Activated CD4-positive, alpha-beta T cell treated with anti-CD3 and anti-CD28 coated beads, Interleukin-2, amount 10 ng/mL, durations not matched to agents 24 days and 14 days (primary cell): ENCODE data around the gene HOXC10. TPM values are rescaled to one million over a fixed set of nuclear protein-coding genes. Genes with fewer than 3 reads are reported as not detected.

Experiments
- DNase-seq: peaks from one replicate; pipeline ENCODE4 v3.0.0; 2022
- H3K27ac Mint-ChIP-seq: one replicate; pipeline ENCODE4 v1.8.0; 2022; ENCODE audit warnings: mild to moderate bottlenecking, mixed read lengths
- H3K27me3 Mint-ChIP-seq: one replicate; pipeline ENCODE4 v1.8.0; 2022; ENCODE audit warnings: mixed read lengths
- H3K36me3 Mint-ChIP-seq: one replicate; pipeline ENCODE4 v1.8.0; 2022; ENCODE audit warnings: low read depth, mild to moderate bottlenecking, mixed read lengths
- H3K4me1 Mint-ChIP-seq: one replicate; pipeline ENCODE4 v1.8.0; 2021; ENCODE audit warnings: mixed read lengths
- H3K4me3 Mint-ChIP-seq: one replicate; pipeline ENCODE4 v1.8.0; 2022; ENCODE audit warnings: mild to moderate bottlenecking, moderate library complexity, mixed read lengths
- H3K9me3 Mint-ChIP-seq: one replicate; pipeline ENCODE4 v1.8.0; 2021; ENCODE audit warnings: mixed read lengths
- intact Hi-C: fragments of 100-400 bp; cut with micrococcal nuclease; formaldehyde crosslinking; loops from one replicate; pipeline ENCODE4 v1.15.1; 2023
- total RNA-seq: library from RNA; stranded (reverse); gene quantifications from 2 replicates; pipeline ENCODE4 v1.2.3, GENCODE V29; 2022

Gene HOXC10
- total RNA-seq, 1 donor from 2014 or later = not detected

DNA sequence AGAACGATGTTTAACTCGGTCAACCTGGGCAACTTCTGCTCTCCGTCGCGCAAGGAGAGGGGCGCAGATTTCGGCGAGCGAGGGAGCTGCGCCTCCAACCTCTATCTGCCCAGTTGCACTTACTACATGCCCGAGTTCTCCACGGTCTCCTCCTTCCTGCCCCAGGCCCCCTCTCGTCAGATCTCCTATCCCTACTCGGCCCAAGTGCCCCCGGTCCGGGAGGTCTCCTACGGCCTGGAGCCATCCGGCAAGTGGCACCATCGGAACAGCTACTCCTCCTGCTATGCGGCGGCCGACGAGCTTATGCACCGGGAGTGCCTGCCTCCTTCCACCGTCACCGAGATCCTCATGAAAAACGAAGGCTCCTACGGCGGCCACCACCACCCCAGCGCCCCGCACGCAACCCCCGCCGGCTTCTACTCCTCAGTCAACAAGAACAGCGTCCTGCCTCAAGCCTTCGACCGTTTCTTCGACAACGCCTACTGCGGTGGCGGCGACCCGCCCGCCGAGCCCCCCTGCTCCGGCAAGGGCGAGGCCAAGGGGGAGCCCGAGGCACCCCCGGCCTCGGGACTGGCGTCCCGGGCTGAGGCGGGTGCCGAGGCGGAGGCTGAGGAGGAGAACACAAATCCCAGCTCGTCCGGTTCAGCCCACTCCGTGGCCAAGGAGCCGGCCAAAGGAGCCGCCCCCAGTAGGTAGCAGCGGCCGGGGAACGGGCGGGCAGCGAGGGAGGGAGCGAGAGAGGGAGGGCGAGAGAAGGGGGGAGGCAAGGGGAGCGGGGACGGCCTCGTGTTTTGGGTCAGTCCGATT, 11.5 kb upstream of the HOXC10 start:
- Mint-ChIP-seq H3K36me3 (peaks cover 7% of the 10 kb centered on the region), H3K4me3 (peak overlapping the region; percentile 43), H3K4me1 (peaks cover 9% of the 10 kb centered on the region), H3K9me3 (peaks cover 6% of the 10 kb centered on the region), H3K27me3 (peaks cover 89% of the 10 kb centered on the region), H3K27ac (peak overlapping the region; percentile 78)
- no peak for DNase-seq
- intact Hi-C loops = loop anchor here (1.0 to 5.0 kb wide), 4 partner anchors 7 to 73 kb away; no protein-coding TSS in a partner anchor

DNA sequence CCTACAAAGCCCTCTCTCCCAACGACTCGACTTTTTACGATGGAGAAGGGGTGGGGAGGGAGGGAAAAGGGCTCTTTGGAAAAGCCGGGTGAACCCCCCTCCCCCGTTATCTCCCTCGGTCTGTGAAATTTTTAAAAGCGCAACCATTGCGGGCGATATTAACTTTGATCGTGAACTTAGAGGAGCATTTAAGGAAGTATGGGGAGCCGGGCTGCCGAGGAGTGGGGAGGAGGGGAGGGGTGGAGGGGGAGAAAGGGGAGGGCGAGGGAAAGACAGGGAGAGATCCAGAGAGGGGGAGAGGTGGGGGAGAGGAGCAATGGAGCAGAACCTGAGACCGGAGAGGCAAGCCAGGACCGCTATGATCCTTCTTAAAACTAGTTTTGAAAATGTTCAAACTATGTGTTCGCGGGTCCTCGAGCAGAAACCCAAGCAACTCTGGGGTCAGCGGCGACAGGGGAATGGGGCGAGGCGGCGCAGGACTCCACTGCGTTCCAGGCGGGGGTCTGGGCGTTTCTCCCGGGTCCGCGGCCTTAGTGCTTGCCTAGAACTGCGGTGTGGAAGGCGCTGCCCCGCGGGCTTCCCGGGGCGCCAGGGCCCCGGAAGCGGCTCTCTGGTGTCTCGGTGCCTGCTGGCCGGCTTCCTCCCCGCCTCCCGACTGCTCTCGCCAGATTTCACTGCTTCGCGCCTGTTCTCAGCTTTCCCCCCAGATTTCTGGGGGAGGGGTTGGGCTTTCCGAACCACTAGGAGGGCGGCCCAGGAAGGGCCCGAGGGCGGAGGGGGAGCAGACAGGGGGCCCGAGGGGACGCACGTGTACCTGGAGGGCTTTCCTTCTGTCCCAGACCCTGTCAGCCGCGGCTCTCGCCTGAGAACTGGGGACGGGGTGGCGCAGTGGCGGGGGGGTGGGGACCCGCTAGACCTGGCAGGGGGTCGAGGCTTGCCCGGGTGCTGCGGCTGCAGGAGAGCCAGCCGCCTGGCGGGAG, 10.6 kb upstream of the HOXC10 start, which contains the start of gene HOTAIR:
HOTAIR (minus strand) TSS at position 871 of the 980 bp plus-strand sequence.
- peaks cover 6% of the 10 kb centered on the region for H3K9me3 Mint-ChIP-seq
- intact Hi-C loops = loop anchor here (1.0 to 5.0 kb wide), 4 partner anchors 8 to 72 kb away; no protein-coding TSS in a partner anchor
- DNase-seq = peak; percentile 72
- H3K4me1 Mint-ChIP-seq = peaks cover 9% of the 10 kb centered on the region
- H3K4me3 Mint-ChIP-seq = peak within 1 kb of the TSS; percentile 36
- H3K27me3 Mint-ChIP-seq = peaks cover 89% of the 10 kb centered on the region
- H3K27ac Mint-ChIP-seq = peak within 1 kb of the TSS; percentile 80
- H3K36me3 Mint-ChIP-seq = peaks cover 7% of the 10 kb centered on the region

DNA sequence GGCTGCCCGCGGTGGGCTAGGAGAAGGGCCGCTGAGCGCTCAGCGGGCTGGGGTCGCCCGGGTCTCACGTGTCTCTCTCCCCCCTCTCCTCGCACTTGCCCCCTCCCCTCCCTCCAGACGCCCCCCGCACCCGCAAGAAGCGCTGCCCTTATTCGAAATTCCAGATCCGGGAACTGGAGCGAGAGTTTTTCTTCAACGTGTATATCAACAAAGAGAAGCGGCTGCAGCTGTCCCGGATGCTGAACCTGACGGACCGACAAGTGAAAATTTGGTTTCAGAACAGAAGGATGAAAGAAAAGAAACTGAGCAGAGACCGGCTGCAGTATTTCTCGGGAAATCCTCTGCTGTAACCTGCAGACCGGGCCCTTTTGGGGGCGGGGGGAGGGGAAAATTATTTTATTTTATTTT, 9.9 kb upstream of the HOXC10 start:
- DNase-seq = no peak
- Mint-ChIP-seq H3K36me3 (peaks cover 7% of the 10 kb centered on the region), H3K4me3 (no peak overlapping the region), H3K4me1 (peaks cover 9% of the 10 kb centered on the region), H3K27me3 (peaks cover 89% of the 10 kb centered on the region), H3K27ac (no peak overlapping the region), H3K9me3 (peaks cover 6% of the 10 kb centered on the region)
- intact Hi-C loops = loop anchor here (2.0 kb wide), 2 partner anchors 22 to 72 kb away; no protein-coding TSS in a partner anchor

DNA sequence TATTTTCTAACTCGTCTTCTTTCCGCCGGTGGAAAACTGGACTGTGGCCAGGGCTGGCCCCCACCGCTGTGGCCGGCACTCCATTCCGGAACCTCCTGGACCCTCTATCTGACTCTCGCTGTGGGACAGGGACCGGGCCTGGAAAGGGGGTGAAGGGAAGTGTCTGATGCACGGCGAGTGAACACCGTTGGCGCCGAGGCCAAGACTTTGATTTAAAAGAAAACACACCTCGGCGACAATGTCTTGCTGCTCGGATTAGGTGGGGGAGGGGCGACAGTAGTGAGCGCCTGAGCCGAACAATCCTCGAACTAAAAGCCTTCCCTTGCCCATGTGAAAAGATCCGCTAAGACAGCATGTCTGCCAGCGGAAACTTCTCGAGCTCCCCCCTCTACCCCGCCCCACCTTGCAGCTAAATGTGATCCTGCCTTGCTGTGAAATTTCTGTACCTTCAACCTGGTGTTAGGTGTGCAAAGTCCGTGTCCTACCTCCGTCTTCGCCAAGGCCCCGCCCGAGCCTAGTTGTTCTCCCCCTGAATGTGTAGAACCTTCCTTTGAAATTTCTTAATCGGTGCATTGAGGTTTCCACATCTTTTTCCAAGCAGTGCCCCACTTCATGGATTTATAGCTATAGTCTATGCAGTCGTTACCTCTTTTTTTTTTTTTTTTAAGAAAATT, 9.3 kb upstream of the HOXC10 start:
- no peak for DNase-seq
- H3K27ac Mint-ChIP-seq = peak overlapping the region; percentile 80
- intact Hi-C loops = loop anchor here (2.0 kb wide), 2 partner anchors 23 to 71 kb away; no protein-coding TSS in a partner anchor
- H3K27me3 Mint-ChIP-seq = peaks cover 90% of the 10 kb centered on the region
- H3K4me1 Mint-ChIP-seq = peaks cover 9% of the 10 kb centered on the region
- H3K4me3 Mint-ChIP-seq = peak overlapping the region; percentile 36
- peaks cover 6% of the 10 kb centered on the region for H3K9me3 Mint-ChIP-seq
- H3K36me3 Mint-ChIP-seq = peaks cover 7% of the 10 kb centered on the region

DNA sequence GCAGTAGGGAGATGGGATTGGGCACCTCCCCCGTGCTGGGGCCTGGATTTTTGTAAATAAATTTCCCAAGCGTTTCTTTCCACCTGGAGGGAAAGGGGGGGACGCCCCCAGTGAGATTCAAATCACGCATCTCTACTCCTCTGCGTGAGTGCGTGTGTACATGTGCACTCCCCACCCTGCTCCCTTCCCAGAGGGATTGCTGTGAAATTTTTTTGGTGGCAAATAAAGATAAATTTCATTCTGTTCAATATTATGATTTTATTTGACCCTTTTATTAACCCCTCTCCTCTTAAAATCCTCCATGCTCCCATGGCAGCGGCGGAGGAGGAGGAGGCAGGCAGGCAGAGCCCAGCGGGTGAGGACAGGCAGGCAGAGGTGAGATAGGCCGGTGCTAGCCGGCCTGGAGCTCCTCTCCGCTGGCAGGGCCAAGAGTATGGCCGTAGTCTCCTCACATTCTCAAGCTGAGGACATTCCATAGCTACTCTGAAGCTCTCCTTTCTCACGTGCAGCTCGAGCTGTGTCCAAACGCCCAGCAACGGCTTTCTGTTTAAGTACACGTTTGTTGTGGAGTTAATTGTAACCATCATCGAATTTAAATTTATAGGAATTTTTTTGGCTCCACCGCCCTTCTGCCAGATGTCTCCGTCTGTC, 8.6 kb upstream of the HOXC10 start:
- intact Hi-C loops = no loop called here
- H3K4me3 Mint-ChIP-seq = no peak overlapping the region
- H3K9me3 Mint-ChIP-seq = peaks cover 6% of the 10 kb centered on the region
- DNase-seq = no peak
- H3K4me1 Mint-ChIP-seq = peaks cover 9% of the 10 kb centered on the region
- H3K27me3 Mint-ChIP-seq = peaks cover 90% of the 10 kb centered on the region
- peaks cover 5% of the 10 kb centered on the region for H3K36me3 Mint-ChIP-seq
- peak overlapping the region; percentile 51 for H3K27ac Mint-ChIP-seq

DNA sequence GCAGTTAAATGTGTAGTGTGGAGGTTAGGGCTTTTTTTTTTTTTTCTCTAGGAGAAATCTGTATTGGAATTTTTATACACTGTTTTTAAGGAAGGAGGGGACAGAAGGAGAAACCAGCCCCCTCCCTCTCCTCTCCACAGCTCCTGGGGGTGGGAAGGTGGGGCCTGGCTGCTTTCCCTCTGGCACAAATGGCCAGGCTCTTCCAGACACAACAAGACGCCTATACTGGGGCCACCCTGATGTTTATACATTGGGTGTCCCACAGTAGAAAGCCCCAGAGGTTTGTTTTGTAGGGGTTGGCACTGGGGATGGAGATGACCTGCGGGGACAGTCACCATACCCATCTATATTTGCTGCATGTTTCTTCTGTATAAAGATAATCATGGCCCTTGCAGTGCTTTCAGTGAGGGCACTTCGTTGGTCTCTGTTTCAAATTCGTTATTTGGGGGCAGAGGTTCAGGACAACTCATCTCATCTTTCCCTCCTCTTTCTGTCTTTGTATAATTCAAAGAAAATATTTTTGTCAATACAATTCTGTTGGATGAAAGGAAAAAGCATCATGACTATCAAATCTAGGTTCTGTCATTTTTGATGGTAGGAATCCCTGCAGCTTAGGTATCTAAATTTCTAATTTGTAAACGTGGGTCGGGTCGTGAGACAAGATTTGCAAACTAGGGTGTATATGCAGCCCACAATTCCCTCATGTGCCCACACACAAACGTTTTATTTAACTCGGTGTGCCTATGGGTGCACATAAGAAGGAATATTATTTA, 7.9 kb upstream of the HOXC10 start:
- Mint-ChIP-seq H3K27ac (no peak overlapping the region), H3K4me3 (no peak overlapping the region), H3K9me3 (peaks cover 6% of the 10 kb centered on the region), H3K4me1 (peaks cover 9% of the 10 kb centered on the region), H3K27me3 (peaks cover 89% of the 10 kb centered on the region), H3K36me3 (peaks cover 5% of the 10 kb centered on the region)
- intact Hi-C loops = no loop called here
- DNase-seq = no peak

DNA sequence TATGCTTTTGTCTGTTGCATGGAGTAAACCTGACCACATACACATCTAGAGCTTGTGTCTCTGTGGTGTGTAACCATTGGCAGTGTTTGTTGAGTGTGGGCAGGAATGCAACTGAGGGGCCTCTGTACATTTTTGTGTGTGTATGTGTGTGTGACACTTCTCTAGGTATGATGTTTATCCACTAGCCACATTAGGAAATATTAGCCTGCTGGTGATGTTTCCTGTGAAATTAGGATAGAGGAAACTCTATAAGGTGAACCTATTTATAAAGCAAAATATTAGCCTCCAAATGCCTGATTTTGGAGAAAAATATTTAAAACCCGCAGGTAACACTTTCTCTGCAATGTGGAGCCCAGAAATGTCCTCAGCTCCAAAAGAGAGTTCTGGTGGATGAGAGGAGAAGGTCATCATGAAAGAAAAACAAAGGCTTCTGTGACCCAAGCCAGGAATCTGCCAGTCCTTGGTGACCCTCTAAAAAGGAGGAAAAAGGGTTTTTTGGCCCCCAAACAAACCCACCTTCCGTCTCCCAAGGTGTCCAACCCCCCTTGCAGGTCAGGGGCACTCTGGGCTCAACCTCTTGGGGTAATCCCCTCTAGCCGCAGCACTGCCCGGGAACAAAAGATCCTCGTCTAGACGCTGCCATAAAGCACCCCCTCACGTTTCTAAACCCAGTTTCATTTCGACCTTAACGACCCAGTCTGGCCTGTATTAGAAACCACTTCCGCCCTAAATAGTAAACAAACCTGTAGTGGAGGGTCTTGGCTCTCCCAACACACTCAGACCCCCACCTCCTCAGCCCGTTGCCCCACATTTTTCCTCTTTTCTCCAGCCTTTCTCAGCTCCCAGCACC, 7.1 kb upstream of the HOXC10 start:
- DNase-seq = no peak
- no peak overlapping the region for H3K4me3 Mint-ChIP-seq
- H3K27ac Mint-ChIP-seq = no peak overlapping the region
- intact Hi-C loops = no loop called here
- H3K27me3 Mint-ChIP-seq = peaks cover 88% of the 10 kb centered on the region
- peaks cover 9% of the 10 kb centered on the region for H3K4me1 Mint-ChIP-seq
- H3K9me3 Mint-ChIP-seq = peaks cover 6% of the 10 kb centered on the region
- peaks cover 5% of the 10 kb centered on the region for H3K36me3 Mint-ChIP-seq

DNA sequence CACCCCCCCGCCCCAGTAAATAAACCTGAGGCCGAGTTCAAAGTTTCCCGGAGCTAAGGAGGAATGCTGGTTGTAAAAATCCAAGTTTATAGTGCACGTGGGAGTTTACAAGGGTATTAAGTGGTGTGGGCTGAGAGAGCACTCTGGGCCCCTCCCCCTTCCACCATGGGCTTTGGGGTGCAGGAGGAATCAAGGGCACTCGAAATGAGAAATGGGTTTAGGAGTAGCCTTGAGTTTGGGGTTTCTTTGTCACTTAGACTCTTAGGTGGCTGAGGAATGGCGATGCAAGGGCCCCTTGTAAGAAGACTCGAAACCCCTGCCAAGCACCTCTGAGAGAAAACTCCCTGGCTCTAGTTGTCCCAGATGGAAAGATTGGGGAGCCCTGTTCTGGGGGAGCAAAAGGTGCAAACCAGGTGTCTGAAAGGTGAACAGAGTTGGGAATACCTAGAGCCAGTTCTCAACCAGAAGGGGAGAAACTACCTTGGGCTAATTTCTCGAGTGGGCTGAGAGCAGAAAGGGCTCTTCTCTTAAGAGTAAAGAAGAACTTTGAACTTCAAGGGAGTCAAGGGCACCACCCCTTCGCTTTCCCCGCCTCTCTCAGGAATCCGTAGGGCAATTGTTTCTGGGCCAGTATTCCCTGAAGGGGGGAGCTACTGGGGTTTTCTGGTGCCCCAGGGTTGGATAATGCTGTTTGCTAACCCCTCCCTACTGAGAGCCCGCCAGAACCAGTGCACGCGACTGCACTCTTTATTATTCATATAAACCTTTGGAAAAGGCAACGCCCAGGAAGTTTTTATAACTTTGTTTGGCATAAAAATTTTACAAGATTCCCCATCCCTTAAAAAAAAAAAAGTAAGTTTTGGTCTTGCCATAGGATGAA, 6.2 kb upstream of the HOXC10 start:
- no peak for DNase-seq
- intact Hi-C loops = no loop called here
- H3K4me1 Mint-ChIP-seq = peaks cover 4% of the 10 kb centered on the region
- peaks cover 90% of the 10 kb centered on the region for H3K27me3 Mint-ChIP-seq
- H3K4me3 Mint-ChIP-seq = no peak overlapping the region
- no peaks in the 10 kb centered on the region for H3K9me3 Mint-ChIP-seq
- H3K36me3 Mint-ChIP-seq = no peaks in the 10 kb centered on the region
- H3K27ac Mint-ChIP-seq = no peak overlapping the region

DNA sequence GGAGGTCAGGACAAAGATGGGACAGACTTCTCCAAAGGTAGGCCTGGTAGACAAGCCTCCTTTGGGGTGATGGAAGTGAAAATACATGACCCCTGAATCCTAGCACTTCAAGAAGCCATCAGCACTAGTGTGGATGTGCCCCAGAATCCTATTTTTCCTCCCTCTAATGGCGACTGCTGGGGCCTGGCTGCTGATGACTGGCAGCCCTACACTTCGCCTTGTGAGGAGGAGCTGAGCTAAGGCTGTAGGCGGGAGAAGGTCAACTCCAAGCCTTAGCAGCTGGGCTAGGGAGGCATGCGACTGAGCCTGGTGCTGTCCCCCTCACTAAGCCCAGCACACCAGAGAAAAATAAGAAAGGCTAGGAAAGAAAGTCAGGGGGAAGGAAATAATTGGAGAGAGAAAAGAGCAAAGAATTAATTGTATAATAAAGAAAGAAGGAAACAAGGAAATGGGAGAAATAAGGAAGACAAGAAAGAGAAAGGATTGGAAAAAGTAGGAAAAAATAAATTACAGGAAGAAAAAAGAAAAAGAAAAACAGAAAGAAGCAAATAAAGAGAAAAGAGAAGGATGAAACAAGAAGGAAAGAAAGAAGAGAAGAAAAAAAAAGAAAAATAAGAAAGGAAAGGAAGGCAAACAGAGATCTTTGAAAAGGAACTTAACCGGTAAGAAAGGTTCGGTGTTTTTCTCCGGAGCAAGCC, 4.7 kb upstream of the HOXC10 start:
- H3K9me3 Mint-ChIP-seq = no peaks in the 10 kb centered on the region
- intact Hi-C loops = loop anchor here (10.0 kb wide), 1 partner anchor 285 kb away; no protein-coding TSS in a partner anchor
- no peak overlapping the region for H3K27ac Mint-ChIP-seq

DNA sequence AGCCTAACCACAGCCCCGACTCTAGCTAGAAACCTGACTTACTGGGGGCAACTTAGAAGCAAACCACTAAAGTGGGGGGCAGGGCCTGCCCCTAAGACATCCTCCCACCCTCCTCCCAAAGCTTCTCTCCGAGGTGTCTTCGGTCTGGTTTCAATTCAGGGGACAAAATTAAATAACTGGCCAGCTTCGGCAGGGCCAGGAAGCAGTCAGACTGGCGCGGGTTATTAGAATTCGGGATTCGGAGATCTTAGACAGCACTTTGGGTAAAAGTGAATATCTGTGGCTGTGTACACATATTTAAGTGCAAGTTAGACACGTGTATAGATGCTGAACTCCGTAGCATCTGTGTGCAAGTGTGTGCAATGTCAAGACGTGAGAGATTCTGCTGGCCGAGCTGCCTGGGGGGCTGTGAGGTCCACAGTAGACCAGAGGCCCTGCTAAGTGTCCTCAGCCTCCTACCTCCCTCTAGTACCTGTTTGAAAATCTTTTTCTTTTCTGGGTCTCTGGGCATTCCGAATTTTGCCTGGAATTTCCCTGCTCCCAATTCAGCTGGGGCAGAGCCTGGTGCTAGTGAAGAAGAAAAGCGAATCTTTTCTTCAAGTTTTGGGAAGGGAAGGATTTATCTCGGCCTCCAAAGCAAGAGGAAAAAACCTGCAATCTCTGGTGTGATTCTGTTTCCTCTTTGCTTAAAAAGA, 4.0 kb upstream of the HOXC10 start:
- H3K4me1 Mint-ChIP-seq = peaks cover 9% of the 10 kb centered on the region
- H3K9me3 Mint-ChIP-seq = no peaks in the 10 kb centered on the region

More for the DNA sequence above, 4.7 kb upstream of the HOXC10 start:
- H3K4me1 Mint-ChIP-seq = peaks cover 8% of the 10 kb centered on the region
- peaks cover 2% of the 10 kb centered on the region for H3K36me3 Mint-ChIP-seq
- H3K27me3 Mint-ChIP-seq = peaks cover 94% of the 10 kb centered on the region
- H3K4me3 Mint-ChIP-seq = no peak overlapping the region
- DNase-seq = no peak

More for the DNA sequence above, 4.0 kb upstream of the HOXC10 start:
- H3K27me3 Mint-ChIP-seq = peaks cover 92% of the 10 kb centered on the region
- DNase-seq = no peak
- H3K4me3 Mint-ChIP-seq = no peak overlapping the region
- no peak overlapping the region for H3K27ac Mint-ChIP-seq
- intact Hi-C loops = loop anchor here (10.0 kb wide), 1 partner anchor 286 kb away; no protein-coding TSS in a partner anchor
- peaks cover 2% of the 10 kb centered on the region for H3K36me3 Mint-ChIP-seq
